ENCODE measurements around the gene DBH. TPM values are rescaled to one million over a fixed set of nuclear protein-coding genes. Genes with fewer than 3 reads are reported as not detected.

DBH gene
- total RNA-seq, 1 donor from 2014 or later = not detected

DNA sequence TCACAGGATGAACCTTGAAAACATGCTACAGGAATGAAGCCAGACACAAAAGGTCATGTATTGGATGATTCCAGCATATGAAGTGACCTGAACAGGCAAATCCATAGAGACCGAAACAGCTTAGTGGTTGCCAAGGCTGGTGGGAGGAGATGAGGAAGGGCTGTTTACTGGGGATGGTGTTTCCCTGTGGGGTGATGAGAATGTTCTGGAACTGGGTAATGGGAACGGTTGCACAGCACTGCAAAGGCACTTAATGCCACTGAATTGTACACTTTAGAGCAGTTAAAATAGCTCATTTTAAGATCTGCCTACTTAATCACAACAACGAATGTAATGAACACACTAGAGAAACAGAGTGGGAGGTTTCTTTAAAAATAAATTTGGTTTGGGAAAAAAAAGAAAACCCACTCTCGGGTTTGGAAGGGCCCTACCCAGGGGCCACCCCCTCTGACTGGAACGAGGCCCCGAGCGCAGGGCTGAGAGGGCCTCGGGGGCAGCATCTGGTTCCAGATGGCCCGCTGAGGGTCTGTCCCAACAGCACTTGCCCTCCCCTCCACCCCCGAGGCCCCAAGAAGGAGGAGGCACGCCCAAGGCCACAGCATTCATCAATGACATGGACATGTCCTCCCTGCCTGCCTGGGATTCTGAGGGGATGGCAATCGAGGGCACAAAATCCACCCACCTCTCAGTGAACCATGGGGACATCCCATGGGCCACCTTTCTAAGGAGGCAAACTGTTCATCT is 70.3 kb downstream of the DBH start:
- ATAC-seq (peak; percentile 28), DNase-seq (peak; percentile 35)
- intact Hi-C loops (cut with micrococcal nuclease) = no loop called here

- intact Hi-C loops (cut with micrococcal nuclease) = no loop called here
- peak; percentile 61 for DNase-seq
- peak; percentile 77 for ATAC-seq
These were observed 71.1 kb downstream of the DBH start for GRCh38 chr9:133707065-133707762.

DNA sequence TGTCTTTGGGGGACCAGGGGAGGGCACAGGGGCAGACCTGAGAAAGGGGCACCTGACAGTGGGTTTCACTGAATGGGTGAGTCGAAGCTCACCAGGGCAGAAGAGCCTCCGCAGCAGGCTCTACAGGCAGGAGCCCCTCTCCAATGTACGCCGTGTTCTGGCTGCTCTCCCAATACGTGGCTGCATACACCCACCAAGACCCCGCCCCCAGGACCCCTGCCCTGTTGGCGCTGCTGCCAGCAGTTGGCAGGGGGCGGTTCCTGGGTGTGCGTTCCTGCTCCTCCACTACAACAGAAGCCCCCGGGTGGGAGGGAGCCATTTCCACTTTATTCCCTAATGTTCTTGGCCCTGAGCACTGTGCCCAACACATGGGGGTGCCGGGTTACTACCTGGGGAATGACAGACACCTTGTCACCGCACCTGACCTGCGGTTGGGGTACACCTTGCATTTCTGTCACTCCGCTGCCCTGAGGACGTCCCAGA is 71.6 kb downstream of the DBH start:
- ATAC-seq (no peak), DNase-seq (peak; percentile 23)
- intact Hi-C loops (cut with micrococcal nuclease) = no loop called here

- no peak for ATAC-seq
- intact Hi-C loops (cut with micrococcal nuclease) = no loop called here
- DNase-seq = peak; percentile 18
These were observed 72.3 kb downstream of the DBH start for GRCh38 chr9:133708246-133709014.

Other genes with a start within 250 kb of the DBH start
- 18.7 TPM for gene REXO4, start 218.4 kb upstream of the DBH start, total RNA-seq
- 3.1 TPM for gene ADAMTS13, start 214.0 kb upstream of the DBH start, total RNA-seq
- gene CACFD1, start 176.4 kb upstream of the DBH start, total RNA-seq = 11.8 TPM
- 2.4 TPM for gene SLC2A6, start 157.3 kb upstream of the DBH start, total RNA-seq
- gene MYMK, start 111.4 kb upstream of the DBH start, total RNA-seq = not detected
- gene ADAMTSL2, start 101.7 kb upstream of the DBH start, total RNA-seq = 5.1 TPM
- not detected for gene FAM163B, start 27.0 kb upstream of the DBH start, total RNA-seq
- 0.64 TPM for gene SARDH, start 102.0 kb downstream of the DBH start, total RNA-seq

Measured in left ventricle myocardium superior (tissue), 1 donor.